GM20000 (cell line): ENCODE measurements around the gene KRTAP8-1.
A peak's percentile ranks its signal among the peaks of the same experiment; 100 is the strongest.

ENCODE experiments used
- DNase-seq: peaks from one replicate; pipeline ENCODE4 v3.0.0; 2012; ENCODE audit warnings: low spot score
- TF ChIP-seq, protein P1 (sequence below): IDR thresholded peaks from 2 replicates; pipeline ENCODE4 v1.5.1; 2012; ENCODE audit warnings: mild to moderate bottlenecking, control low read depth; ENCODE audit errors: extremely low read depth, missing control alignments

KRTAP8-1 gene, protein sequence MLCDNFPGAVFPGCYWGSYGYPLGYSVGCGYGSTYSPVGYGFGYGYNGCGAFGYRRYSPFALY

DNA sequence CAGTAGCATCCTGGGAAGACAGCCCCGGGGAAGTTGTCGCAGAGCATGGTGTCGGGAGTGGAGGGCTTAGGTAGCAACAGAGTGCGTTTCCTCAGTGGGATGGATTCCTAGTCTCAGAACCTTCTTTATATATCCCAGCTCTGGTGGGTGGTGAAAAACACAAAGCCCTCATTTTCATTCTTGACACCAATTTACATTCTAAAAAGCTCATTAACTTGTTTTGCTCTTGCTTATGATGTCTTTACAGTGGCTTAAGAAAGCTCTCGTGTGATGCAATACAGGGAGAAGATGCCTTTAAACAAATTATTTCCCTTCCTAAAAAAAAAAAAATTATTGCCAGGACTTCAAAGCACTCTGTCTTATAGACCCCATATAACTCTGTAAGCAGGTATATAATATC lies at the start of gene KRTAP8-1:
Gene KRTAP8-1, minus strand, starts transcription at position 101 of the 400 bp plus-strand sequence. Its CDS starts 54 bp downstream, at position 47.
- DNase-seq, result no peak
- TF ChIP-seq, protein P1, sequence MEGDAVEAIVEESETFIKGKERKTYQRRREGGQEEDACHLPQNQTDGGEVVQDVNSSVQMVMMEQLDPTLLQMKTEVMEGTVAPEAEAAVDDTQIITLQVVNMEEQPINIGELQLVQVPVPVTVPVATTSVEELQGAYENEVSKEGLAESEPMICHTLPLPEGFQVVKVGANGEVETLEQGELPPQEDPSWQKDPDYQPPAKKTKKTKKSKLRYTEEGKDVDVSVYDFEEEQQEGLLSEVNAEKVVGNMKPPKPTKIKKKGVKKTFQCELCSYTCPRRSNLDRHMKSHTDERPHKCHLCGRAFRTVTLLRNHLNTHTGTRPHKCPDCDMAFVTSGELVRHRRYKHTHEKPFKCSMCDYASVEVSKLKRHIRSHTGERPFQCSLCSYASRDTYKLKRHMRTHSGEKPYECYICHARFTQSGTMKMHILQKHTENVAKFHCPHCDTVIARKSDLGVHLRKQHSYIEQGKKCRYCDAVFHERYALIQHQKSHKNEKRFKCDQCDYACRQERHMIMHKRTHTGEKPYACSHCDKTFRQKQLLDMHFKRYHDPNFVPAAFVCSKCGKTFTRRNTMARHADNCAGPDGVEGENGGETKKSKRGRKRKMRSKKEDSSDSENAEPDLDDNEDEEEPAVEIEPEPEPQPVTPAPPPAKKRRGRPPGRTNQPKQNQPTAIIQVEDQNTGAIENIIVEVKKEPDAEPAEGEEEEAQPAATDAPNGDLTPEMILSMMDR, result no peak

DNA sequence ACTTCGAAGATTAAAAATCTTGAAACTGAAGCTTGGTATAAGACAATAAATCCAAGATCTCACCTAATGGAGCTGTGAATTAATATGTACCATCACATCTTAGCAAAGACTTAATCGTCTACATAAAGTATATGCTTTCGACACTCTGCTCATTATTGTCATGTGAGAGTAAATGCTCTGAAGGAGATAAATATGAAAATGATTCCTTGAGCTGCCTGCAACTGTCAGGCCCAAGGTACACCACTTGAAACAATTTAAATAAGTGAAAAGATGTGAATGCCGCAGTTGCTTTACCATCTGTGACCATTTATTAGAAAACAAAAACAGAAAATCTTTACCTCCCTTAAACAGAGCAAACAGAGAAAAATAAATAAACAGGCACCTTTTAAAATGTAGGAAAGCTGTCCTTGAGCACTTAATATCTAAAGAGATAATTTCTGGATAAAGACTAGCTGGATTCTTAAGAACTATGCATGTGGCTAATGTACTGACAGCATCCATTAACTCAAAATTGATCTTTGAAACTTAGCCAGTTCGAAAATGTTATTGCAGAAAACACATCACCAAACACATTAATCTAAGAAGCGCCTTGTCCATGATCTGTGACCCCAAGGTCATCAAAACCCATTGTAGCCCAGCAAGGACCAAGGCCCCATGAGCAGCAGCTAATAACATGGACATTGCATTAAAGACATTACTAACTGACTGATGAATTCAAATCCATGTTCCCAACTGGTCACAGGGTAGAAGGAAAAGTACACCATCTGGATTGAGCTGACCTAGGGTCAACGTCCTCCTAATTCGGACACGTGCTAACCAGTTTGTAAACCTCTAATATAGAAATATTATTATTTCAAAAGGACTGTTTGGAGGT lies 34.8 kb upstream of the KRTAP8-1 start:
- no peak for DNase-seq
- TF ChIP-seq, protein P1, result no peak

DNA sequence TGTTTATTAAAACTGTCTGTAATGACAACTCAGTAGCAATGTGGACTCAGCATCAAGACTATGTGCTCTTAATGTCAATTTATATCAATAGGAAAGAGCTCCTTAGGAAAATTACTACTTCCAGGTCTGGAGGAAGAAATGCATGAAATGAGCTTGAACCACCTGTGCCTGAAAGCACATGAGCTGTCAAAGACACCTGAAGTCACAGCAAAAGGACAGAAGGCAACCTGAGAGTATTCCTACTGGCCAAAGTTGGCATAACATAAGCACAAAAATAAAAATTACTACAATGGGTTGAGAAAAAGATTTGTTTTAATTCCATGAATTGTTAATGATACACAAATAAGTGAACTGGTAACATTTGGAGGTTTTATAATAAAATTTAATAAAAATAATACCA lies 29.9 kb upstream of the KRTAP8-1 start:
- DNase-seq, result no peak
- TF ChIP-seq, protein P1, result no peak

DNA sequence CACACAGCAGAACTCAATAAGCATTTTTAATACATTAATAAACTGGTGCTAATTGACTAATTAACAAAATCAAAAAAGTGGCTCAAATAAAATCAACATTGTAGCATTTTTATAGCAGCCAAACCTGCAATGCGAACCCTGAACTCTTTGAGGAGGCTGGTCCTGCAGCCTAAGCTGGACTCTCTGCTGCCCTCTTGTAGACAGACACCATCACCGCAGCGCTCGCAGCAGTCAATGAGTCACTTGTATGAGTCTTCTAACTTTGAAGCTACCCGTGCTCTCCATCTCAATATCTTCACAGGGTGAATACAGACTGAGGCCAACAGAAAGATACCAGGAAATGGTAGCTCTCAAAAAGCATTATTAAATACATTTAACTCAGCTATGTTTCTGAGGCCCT lies 26.2 kb upstream of the KRTAP8-1 start:
- DNase-seq, result peak; percentile 9
- TF ChIP-seq, protein P1, result peak; percentile 33

DNA sequence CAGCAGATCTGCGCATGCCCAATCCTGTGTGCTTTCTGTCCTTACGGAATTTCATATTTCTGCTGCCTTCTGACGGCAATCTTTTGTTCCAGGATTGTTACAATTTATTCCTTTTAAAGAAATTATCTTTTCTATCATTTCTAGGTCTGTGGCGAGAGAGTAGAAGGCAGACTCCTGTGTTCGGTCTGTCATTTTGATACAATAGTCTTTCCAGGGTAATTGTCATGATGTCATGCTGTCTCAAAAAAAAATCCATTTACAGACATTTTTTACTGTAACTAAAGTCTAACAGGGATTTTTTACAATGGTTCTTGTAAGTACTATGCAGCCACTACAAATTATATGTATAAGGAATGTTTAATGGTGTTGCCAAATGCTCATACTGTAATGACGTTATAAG lies 25.5 kb upstream of the KRTAP8-1 start:
- TF ChIP-seq, protein P1, result no peak
- no peak for DNase-seq

DNA sequence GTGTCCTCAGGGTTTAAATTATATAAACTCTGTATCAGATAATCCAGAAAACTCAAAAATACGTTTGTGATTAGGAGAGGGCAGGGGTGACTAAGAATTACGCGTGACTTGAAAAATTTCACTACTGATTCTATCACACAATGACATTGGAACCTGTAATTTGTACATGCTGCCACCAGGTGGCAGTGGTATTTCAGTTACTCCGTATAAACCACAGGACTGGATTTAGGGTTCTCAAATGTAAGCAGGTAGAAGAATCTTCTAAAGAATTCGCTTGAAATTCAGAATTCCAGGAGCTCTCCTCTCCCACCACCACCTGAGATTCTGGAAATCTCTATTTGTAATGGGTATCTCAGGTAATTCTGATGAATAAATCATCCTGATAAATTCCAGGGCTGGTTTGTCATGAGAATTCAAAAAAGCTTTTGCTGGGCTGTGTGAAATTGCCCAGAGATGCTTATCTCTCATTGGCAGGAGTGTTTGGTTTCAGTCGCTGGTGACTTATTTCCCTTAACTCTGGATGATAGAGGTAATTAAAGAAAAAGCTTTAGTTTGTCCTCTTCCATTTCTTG lies 18.2 kb upstream of the KRTAP8-1 start:
- peak; percentile 20 for DNase-seq
- TF ChIP-seq, protein P1, result peak; percentile 52

DNA sequence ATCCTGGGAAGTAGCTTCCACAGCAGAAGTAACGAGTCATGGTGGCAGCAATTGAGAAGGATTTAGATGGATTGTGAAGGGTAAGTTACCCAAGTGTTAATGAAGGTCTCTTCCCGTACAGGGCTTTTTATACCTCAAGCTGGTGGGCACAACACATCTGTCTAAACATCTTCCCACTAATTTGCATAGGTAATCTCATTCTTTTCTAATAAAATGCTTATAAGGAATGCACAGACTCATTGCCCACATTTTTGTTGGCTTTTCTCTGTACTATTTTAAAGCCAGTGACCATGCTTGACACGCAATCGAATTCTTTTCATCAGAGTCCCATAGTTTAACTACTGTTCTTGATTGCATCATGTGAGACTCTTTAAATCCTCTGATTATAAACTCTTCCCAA lies 16.6 kb upstream of the KRTAP8-1 start, which contains the start of gene KRTAP7-1:
Gene KRTAP7-1, minus strand, starts transcription at position 101 of the 400 bp plus-strand sequence. Its CDS starts 61 bp downstream, at position 40.
- TF ChIP-seq, protein P1, result no peak

More for the DNA sequence above, 16.6 kb upstream of the KRTAP8-1 start, which contains the start of gene KRTAP7-1:
- DNase-seq, result no peak
